ENCODE measurements around the gene PID1. TPM values are rescaled to one million over a fixed set of nuclear protein-coding genes. Genes with fewer than 3 reads are reported as not detected.

PID1 gene
- total RNA-seq, 1 donor from 2014 or later = 10.7 TPM

- Mint-ChIP-seq H3K4me1 (ENCODE audit: low read depth, unreplicated experiment) (peaks cover 10% of the 10 kb centered on the region), H3K27ac (ENCODE audit: unreplicated experiment) (no peak overlapping the region), H3K4me3 (ENCODE audit: unreplicated experiment) (no peak overlapping the region), H3K36me3 (ENCODE audit: low read depth, unreplicated experiment) (no peaks in the 10 kb centered on the region), H3K27me3 (ENCODE audit: low read depth, unreplicated experiment) (no peaks in the 10 kb centered on the region), H3K9me3 (ENCODE audit: unreplicated experiment) (peaks cover 1% of the 10 kb centered on the region)
- no peaks in the 10 kb centered on the region for H3K79me2 ChIP-seq (ENCODE audit: insufficient read depth, low read length)
- H3K4me1 ChIP-seq (ENCODE audit: insufficient read depth, low read length) = no peaks in the 10 kb centered on the region
- no peak overlapping the region for H3K4me3 ChIP-seq (ENCODE audit: insufficient read depth, low read depth, low read length)
- no peak overlapping the region for H2AFZ ChIP-seq (ENCODE audit: low read depth, low read length)
- TF ChIP-seq CTCF (IDR thresholded peaks at IDR 0.05; ENCODE audit: insufficient read depth, low read depth, low read length) (no peak), EZH2 (IDR thresholded peaks at IDR 0.05; ENCODE audit: insufficient read depth, low read length) (no peak)
- H3K9ac ChIP-seq (ENCODE audit: low read length) = no peak overlapping the region
- H3K27ac ChIP-seq (ENCODE audit: low read depth, low read length) = no peak overlapping the region
- H4K20me1 ChIP-seq (ENCODE audit: insufficient read depth, low read length) = no peaks in the 10 kb centered on the region
- H3K9me3 ChIP-seq (ENCODE audit: insufficient read depth, low read depth, low read length) = no peaks in the 10 kb centered on the region
- H3K27me3 ChIP-seq (ENCODE audit: insufficient read depth, low read length) = no peaks in the 10 kb centered on the region
- FAIRE-seq = no peak
- no peak overlapping the region for H3K4me2 ChIP-seq (ENCODE audit: low read length)
- no peaks in the 10 kb centered on the region for H3K36me3 ChIP-seq (ENCODE audit: insufficient read depth, low read length)
- DNase-seq (ENCODE audit: low read depth) = no peak
These were observed 216.8 kb downstream of the PID1 start for GRCh38 chr2:229054311-229054710.

DNA sequence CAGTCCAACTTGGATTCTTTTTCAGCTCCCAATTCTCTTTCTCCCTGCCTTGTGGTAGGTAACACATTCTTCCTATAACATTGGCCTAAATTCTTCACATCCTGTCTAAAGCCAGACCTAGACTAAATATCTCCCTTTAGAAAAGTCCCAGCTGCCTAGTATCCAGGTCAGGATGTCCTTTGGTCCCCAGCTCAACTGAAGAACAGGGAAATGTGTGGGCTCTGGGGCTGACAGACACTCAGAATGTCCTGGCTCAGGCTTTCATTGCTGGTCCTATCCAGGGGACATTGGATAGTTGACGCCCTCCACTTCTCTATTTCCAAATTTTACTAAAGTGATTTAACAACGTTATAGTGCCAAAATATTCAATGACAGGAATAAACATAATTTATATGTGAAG is 219.3 kb downstream of the PID1 start:
- H3K27ac Mint-ChIP-seq (ENCODE audit: unreplicated experiment) = no peak overlapping the region
- Histone ChIP-seq H3K9me3 (ENCODE audit: insufficient read depth, low read depth, low read length) (no peaks in the 10 kb centered on the region), H3K4me1 (ENCODE audit: insufficient read depth, low read length) (no peaks in the 10 kb centered on the region), H2AFZ (ENCODE audit: low read depth, low read length) (no peak overlapping the region), H3K27me3 (ENCODE audit: insufficient read depth, low read length) (no peaks in the 10 kb centered on the region), H3K36me3 (ENCODE audit: insufficient read depth, low read length) (no peaks in the 10 kb centered on the region), H3K4me3 (ENCODE audit: insufficient read depth, low read depth, low read length) (no peak overlapping the region), H3K9ac (ENCODE audit: low read length) (no peak overlapping the region), H3K79me2 (ENCODE audit: insufficient read depth, low read length) (no peaks in the 10 kb centered on the region), H3K4me2 (ENCODE audit: low read length) (no peak overlapping the region), H3K27ac (ENCODE audit: low read depth, low read length) (no peak overlapping the region), H4K20me1 (ENCODE audit: insufficient read depth, low read length) (no peaks in the 10 kb centered on the region)
- FAIRE-seq (no peak), DNase-seq (ENCODE audit: low read depth) (no peak)
- no peak overlapping the region for H3K4me3 Mint-ChIP-seq (ENCODE audit: unreplicated experiment)
- H3K36me3 Mint-ChIP-seq (ENCODE audit: low read depth, unreplicated experiment) = no peaks in the 10 kb centered on the region
- H3K27me3 Mint-ChIP-seq (ENCODE audit: low read depth, unreplicated experiment) = no peaks in the 10 kb centered on the region
- H3K4me1 Mint-ChIP-seq (ENCODE audit: low read depth, unreplicated experiment) = no peaks in the 10 kb centered on the region
- H3K9me3 Mint-ChIP-seq (ENCODE audit: unreplicated experiment) = peaks cover 1% of the 10 kb centered on the region
- TF ChIP-seq CTCF (IDR thresholded peaks at IDR 0.05; ENCODE audit: insufficient read depth, low read depth, low read length) (no peak), EZH2 (IDR thresholded peaks at IDR 0.05; ENCODE audit: insufficient read depth, low read length) (no peak)

GRCh38 chr2:229050133-229050532 is 221.0 kb downstream of the PID1 start:
- H3K4me2 ChIP-seq (ENCODE audit: low read length) = no peak overlapping the region
- Mint-ChIP-seq H3K36me3 (ENCODE audit: low read depth, unreplicated experiment) (no peaks in the 10 kb centered on the region), H3K4me1 (ENCODE audit: low read depth, unreplicated experiment) (no peaks in the 10 kb centered on the region), H3K9me3 (ENCODE audit: unreplicated experiment) (peaks cover 1% of the 10 kb centered on the region), H3K27ac (ENCODE audit: unreplicated experiment) (no peak overlapping the region), H3K4me3 (ENCODE audit: unreplicated experiment) (no peak overlapping the region), H3K27me3 (ENCODE audit: low read depth, unreplicated experiment) (no peaks in the 10 kb centered on the region)
- no peak for FAIRE-seq
- H3K4me1 ChIP-seq (ENCODE audit: insufficient read depth, low read length) = no peaks in the 10 kb centered on the region
- H3K36me3 ChIP-seq (ENCODE audit: insufficient read depth, low read length) = no peaks in the 10 kb centered on the region
- H3K9ac ChIP-seq (ENCODE audit: low read length) = no peak overlapping the region
- no peaks in the 10 kb centered on the region for H3K79me2 ChIP-seq (ENCODE audit: insufficient read depth, low read length)
- H3K27ac ChIP-seq (ENCODE audit: low read depth, low read length) = no peak overlapping the region
- H3K9me3 ChIP-seq (ENCODE audit: insufficient read depth, low read depth, low read length) = no peaks in the 10 kb centered on the region
- no peak overlapping the region for H3K4me3 ChIP-seq (ENCODE audit: insufficient read depth, low read depth, low read length)
- no peaks in the 10 kb centered on the region for H3K27me3 ChIP-seq (ENCODE audit: insufficient read depth, low read length)
- no peak for DNase-seq (ENCODE audit: low read depth)
- H2AFZ ChIP-seq (ENCODE audit: low read depth, low read length) = no peak overlapping the region
- no peak for TF ChIP-seq EZH2 (IDR thresholded peaks at IDR 0.05; ENCODE audit: insufficient read depth, low read length)
- TF ChIP-seq CTCF (IDR thresholded peaks at IDR 0.05; ENCODE audit: insufficient read depth, low read depth, low read length) = no peak
- H4K20me1 ChIP-seq (ENCODE audit: insufficient read depth, low read length) = no peaks in the 10 kb centered on the region
